ENCODE results near the gene F13A1.

DNA sequence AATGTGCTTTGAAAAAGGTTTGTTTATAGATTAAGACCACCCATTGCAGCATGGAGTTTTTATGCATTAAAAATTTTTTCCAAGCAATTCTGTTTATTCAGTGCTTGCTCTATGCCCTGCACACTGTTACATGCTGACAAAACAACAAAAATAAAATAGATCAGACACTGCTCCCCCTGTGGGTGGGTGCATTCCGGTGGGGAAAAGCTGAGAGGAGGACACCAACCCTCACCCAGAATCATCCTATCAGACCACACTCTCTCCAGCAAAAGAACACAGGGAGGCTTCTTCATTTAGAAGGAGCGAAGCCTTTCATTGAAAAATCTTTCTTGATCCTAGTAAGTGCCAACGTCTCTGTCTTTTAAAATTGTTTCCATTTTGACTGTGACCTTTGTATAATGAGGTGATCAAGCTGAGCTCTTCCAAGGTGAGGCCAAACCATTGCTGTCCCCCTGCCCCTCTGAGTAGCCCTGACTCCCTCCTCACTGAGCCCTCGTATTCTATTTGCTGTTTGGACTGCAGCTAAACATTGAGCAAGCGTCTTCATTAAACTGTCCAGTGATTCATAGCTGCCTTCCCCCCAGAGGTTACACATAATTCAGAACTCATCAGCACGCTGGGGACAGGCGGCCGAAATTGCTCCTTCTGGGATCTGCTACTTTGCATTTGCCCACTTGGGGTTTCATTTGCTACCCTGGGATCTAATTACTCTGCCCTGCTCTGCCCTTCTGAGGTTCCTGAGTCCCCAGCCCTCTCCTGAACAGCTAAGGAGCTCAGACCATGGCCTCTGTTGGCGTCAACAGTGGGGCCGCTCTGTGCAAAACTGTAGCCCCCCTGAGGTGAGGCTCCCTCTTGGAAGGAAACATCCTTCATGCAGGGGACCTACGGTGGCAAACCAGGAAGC is 102.4 kb downstream of the F13A1 start:
- TF ChIP-seq, protein P1, sequence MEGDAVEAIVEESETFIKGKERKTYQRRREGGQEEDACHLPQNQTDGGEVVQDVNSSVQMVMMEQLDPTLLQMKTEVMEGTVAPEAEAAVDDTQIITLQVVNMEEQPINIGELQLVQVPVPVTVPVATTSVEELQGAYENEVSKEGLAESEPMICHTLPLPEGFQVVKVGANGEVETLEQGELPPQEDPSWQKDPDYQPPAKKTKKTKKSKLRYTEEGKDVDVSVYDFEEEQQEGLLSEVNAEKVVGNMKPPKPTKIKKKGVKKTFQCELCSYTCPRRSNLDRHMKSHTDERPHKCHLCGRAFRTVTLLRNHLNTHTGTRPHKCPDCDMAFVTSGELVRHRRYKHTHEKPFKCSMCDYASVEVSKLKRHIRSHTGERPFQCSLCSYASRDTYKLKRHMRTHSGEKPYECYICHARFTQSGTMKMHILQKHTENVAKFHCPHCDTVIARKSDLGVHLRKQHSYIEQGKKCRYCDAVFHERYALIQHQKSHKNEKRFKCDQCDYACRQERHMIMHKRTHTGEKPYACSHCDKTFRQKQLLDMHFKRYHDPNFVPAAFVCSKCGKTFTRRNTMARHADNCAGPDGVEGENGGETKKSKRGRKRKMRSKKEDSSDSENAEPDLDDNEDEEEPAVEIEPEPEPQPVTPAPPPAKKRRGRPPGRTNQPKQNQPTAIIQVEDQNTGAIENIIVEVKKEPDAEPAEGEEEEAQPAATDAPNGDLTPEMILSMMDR (optimal IDR thresholded peaks at IDR 0.05 in 1 of 3, IDR thresholded peaks at IDR 0.05 in 1 of 3, conservative IDR thresholded peaks at IDR 0.05 in 1 of 3; ENCODE audit: extremely low read depth in 1 of 3, insufficient read depth in 2 of 3, low read length in 3 of 3), result no peak
- no peak for TF ChIP-seq EZH2 (IDR thresholded peaks at IDR 0.05; ENCODE audit: low read length)

All from keratinocyte (primary cell).